GM06990 (cell line): Measurements from ENCODE around the gene GJC2.

Source experiments
- DNase-seq: peaks from one replicate; pipeline ENCODE4 v3.0.0-alpha.2; 2011; ENCODE audit not compliant: insufficient read length; ENCODE audit errors: extremely low read depth
- H3K27me3 ChIP-seq: replicated peaks from 2 replicates; pipeline ENCODE4 v1.6.0; 2011; ENCODE audit warnings: low read length; ENCODE audit not compliant: control insufficient read depth, insufficient read depth
- H3K36me3 ChIP-seq: 2 replicates; pipeline ENCODE4 v1.5.1; 2011; ENCODE audit warnings: low read length; ENCODE audit not compliant: control insufficient read depth, insufficient read depth
- H3K4me3 ChIP-seq: replicated peaks from 2 replicates; pipeline ENCODE4 v1.5.1; 2011; ENCODE audit warnings: low read depth, mild to moderate bottlenecking, control low read depth, low read length
- CTCF ChIP-seq: IDR thresholded peaks from 2 replicates; pipeline ENCODE4 v1.5.1; 2011; ENCODE audit warnings: low read length, control low read depth, mild to moderate bottlenecking, inconsistent platforms; ENCODE audit not compliant: insufficient read depth, poor library complexity, severe bottlenecking

Gene GJC2

GRCh38 chr1:228177721-228178710 is 28.3 kb downstream of the GJC2 start:
- TF ChIP-seq CTCF = no peak
- no peaks in the 10 kb centered on the region for H3K27me3 ChIP-seq
- H3K36me3 ChIP-seq = no peaks in the 10 kb centered on the region; the same call in 1 of the 2 replicates
- H3K4me3 ChIP-seq = no peak overlapping the region
- no peak for DNase-seq

GRCh38 chr1:228178737-228179684 is 29.3 kb downstream of the GJC2 start:
- no peaks in the 10 kb centered on the region; the same call in 1 of the 2 replicates for H3K36me3 ChIP-seq
- no peaks in the 10 kb centered on the region for H3K27me3 ChIP-seq
- TF ChIP-seq CTCF = no peak
- no peak overlapping the region for H3K4me3 ChIP-seq
- DNase-seq = no peak

GRCh38 chr1:228180271-228180958 is 30.7 kb downstream of the GJC2 start:
- no peaks in the 10 kb centered on the region; the same call in 1 of the 2 replicates for H3K36me3 ChIP-seq
- peak; percentile 43 for TF ChIP-seq CTCF
- H3K27me3 ChIP-seq = no peaks in the 10 kb centered on the region
- no peak overlapping the region for H3K4me3 ChIP-seq
- no peak for DNase-seq

- TF ChIP-seq CTCF = no peak
- H3K4me3 ChIP-seq = no peak overlapping the region
- no peak for DNase-seq
- H3K36me3 ChIP-seq = no peaks in the 10 kb centered on the region
- no peaks in the 10 kb centered on the region for H3K27me3 ChIP-seq
Observed at GRCh38 chr1:228180959-228181644, 31.4 kb downstream of the GJC2 start.

- no peak for DNase-seq
- Histone ChIP-seq H3K36me3 (no peaks in the 10 kb centered on the region), H3K27me3 (no peaks in the 10 kb centered on the region), H3K4me3 (no peak overlapping the region)
- no peak for TF ChIP-seq CTCF
Observed at GRCh38 chr1:228181645-228182034, 31.9 kb downstream of the GJC2 start.
